ENCODE data around the gene ZNF565.

DNA sequence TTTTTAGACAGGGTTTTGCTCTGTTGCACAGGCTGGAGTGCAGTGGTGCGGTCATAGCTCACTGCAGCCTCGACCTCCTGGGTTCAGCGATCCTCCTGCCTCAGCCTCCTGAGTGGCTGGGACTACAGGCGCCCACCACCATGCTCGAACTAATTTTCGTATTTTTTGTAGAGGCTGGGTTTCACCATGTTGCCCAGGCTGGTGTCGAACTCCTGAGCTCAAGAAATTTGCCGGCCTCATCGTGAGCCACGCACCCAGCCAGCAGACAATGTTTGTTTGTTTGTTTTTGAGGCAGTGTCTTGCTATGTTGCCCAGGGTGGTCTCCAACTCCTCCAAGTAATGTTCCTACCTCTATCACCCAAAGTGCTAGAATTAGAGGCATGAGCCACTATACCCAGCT, 61.3 kb downstream of the ZNF565 start:
- TF ChIP-seq YY1 (IDR thresholded peaks at IDR 0.05; ENCODE audit: extremely low read depth, insufficient replicate concordance, low read depth, low read length) (no peak), EZH2phosphoT487 (IDR thresholded peaks at IDR 0.05; ENCODE audit: borderline replicate concordance) (no peak), POLR2AphosphoS5 (IDR thresholded peaks at IDR 0.05; ENCODE audit: low read depth, low read length) (no peak), SP1 (IDR thresholded peaks at IDR 0.05; ENCODE audit: low read depth) (no peak), CEBPB (IDR thresholded peaks at IDR 0.05; ENCODE audit: low read depth) (no peak)
- TF ChIP-seq, protein P1, sequence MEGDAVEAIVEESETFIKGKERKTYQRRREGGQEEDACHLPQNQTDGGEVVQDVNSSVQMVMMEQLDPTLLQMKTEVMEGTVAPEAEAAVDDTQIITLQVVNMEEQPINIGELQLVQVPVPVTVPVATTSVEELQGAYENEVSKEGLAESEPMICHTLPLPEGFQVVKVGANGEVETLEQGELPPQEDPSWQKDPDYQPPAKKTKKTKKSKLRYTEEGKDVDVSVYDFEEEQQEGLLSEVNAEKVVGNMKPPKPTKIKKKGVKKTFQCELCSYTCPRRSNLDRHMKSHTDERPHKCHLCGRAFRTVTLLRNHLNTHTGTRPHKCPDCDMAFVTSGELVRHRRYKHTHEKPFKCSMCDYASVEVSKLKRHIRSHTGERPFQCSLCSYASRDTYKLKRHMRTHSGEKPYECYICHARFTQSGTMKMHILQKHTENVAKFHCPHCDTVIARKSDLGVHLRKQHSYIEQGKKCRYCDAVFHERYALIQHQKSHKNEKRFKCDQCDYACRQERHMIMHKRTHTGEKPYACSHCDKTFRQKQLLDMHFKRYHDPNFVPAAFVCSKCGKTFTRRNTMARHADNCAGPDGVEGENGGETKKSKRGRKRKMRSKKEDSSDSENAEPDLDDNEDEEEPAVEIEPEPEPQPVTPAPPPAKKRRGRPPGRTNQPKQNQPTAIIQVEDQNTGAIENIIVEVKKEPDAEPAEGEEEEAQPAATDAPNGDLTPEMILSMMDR (IDR thresholded peaks at IDR 0.05 in 2 of 3, conservative IDR thresholded peaks at IDR 0.05 in 1 of 3; ENCODE audit: borderline replicate concordance in 1 of 3, insufficient read depth in 1 of 3, low read depth in 2 of 3, low read length in 2 of 3): no peak
